Breast epithelium (tissue), 4 donors: Measurements from ENCODE around the gene ARHGEF26. TPM values are rescaled to one million over a fixed set of nuclear protein-coding genes. Genes with fewer than 3 reads are reported as not detected.

Experiments
- DNase-seq, 2 donors: peaks; one replicate each; pipeline ENCODE4 v3.0.0-alpha.2; 2019; ENCODE audit warnings: low spot score in 2 of 2
- H3K27ac ChIP-seq, 2 donors: fragments of 200-600 bp; sonication (generic) in 1 of 2; one replicate each; pipeline ENCODE4 v1.5.1; 2016 to 2019; ENCODE audit warnings: mild to moderate bottlenecking in 1 of 2
- H3K27me3 ChIP-seq, 2 donors: fragments of 200-600 bp; sonication (generic) in 1 of 2; one replicate each; pipeline versions ENCODE4 v1.5.1 to v1.6.0; 2017 to 2019; ENCODE audit warnings: control low read depth in 1 of 2, mild to moderate bottlenecking in 1 of 2
- H3K36me3 ChIP-seq: fragments of 200-600 bp; one replicate; pipeline ENCODE4 v1.5.1; 2019
- H3K4me1 ChIP-seq, 2 donors: fragments of 200-600 bp; sonication (generic); one replicate each; pipeline ENCODE4 v1.5.1; 2016 to 2019; ENCODE audit warnings: control low read depth in 1 of 2
- H3K4me3 ChIP-seq, 3 donors: fragments of 200-600 bp; sonication (generic); 1 replicate in 2 of 3; 2 replicates in 1 of 3; pipeline ENCODE4 v1.5.1; 2016 to 2019; ENCODE audit warnings: mild to moderate bottlenecking in 3 of 3, moderate library complexity in 2 of 3
- H3K9me3 ChIP-seq, 2 donors: fragments of 200-600 bp; sonication (generic) in 1 of 2; one replicate each; pipeline ENCODE4 v1.5.1; 2016 to 2019; ENCODE audit warnings: control low read depth in 1 of 2
- POLR2A ChIP-seq: fragments of 450-650 bp; IDR thresholded peaks from one replicate; pipeline ENCODE4 v1.6.1; 2016; ENCODE audit warnings: antibody characterized with exemption, mild to moderate bottlenecking, moderate library complexity
- POLR2AphosphoS5 ChIP-seq, 3 donors: sonication (generic); formaldehyde crosslinking; IDR thresholded peaks; one replicate each; pipeline ENCODE4 v1.6.1; 2017; ENCODE audit warnings: antibody characterized with exemption in 3 of 3
- intact Hi-C: fragments of 100-400 bp; cut with DNase I; formaldehyde crosslinking; loops from one replicate; pipeline ENCODE4 v1.15.1; 2023; ENCODE audit warnings: low total_unique reads
- total RNA-seq, 3 donors: library from RNA; depleted of rRNA; stranded (reverse); fragments of >200 nt; gene quantifications; one replicate each; pipeline ENCODE4 v1.1.0, GENCODE V29; 2016
- TF ChIP-seq, protein P1 (sequence below), 3 donors: fragments of 450-650 bp; IDR thresholded peaks; one replicate each; pipeline ENCODE4 v1.5.1; 2016 to 2017; ENCODE audit warnings: antibody characterized with exemption in 3 of 3, mild to moderate bottlenecking in 3 of 3, moderate library complexity in 3 of 3

Gene ARHGEF26, protein sequence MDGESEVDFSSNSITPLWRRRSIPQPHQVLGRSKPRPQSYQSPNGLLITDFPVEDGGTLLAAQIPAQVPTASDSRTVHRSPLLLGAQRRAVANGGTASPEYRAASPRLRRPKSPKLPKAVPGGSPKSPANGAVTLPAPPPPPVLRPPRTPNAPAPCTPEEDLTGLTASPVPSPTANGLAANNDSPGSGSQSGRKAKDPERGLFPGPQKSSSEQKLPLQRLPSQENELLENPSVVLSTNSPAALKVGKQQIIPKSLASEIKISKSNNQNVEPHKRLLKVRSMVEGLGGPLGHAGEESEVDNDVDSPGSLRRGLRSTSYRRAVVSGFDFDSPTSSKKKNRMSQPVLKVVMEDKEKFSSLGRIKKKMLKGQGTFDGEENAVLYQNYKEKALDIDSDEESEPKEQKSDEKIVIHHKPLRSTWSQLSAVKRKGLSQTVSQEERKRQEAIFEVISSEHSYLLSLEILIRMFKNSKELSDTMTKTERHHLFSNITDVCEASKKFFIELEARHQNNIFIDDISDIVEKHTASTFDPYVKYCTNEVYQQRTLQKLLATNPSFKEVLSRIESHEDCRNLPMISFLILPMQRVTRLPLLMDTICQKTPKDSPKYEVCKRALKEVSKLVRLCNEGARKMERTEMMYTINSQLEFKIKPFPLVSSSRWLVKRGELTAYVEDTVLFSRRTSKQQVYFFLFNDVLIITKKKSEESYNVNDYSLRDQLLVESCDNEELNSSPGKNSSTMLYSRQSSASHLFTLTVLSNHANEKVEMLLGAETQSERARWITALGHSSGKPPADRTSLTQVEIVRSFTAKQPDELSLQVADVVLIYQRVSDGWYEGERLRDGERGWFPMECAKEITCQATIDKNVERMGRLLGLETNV
- 10 to 100 TPM; 16.7 to 20.2 (median 19.8) TPM for total RNA-seq

DNA sequence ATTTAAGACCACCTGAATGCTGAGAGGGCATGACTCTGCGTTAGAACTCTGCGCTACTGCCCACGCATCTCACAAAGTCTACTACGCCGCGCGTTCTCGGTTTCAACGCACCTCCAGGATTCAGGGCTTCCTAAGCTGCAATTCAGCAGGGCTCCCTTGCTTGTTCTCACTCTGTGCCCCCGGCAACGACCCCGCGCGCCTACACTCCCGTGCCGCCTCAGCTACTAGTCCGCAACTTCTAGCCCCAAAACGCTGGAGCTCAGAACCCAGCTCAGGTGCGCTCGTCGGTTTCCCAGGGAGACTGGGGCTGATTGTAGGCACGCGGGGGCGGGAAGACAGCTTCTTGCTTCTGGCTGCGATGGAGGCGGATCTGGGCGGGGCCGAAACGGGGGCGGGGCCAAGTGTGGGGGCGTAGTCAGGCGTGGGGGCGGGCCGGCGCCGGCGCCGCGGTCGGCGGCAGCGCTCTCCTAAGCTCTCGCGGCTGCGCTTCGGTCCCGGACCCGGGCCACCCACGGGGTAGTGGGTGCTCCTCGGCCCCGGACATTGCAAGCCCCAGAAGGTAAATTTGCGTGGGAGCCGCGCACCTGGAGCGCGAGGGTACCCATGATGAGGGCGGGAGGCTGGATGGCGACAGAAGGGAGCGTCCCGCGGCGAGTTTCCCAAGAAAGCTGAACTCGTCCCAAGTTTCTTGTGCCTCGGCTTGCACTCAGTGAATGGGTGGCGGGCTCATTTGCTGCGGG lies at the start of gene ARHGEF26:
Gene ARHGEF26 (plus strand): TSS at position 430 of the 740 bp plus-strand sequence. CDS start 603 bp downstream, outside the sequence.
- Histone ChIP-seq H3K9me3 (no peaks in the 10 kb centered on the region), H3K27me3 (no peaks in the 10 kb centered on the region), H3K27ac (peak within 1 kb of the TSS; percentile 55 to 69), H3K4me1 (no peaks in the 10 kb centered on the region), H3K4me3 (peak within 1 kb of the TSS; percentile 71 to 81 (median 78)), H3K36me3 (no peaks in the 10 kb centered on the region)
- intact Hi-C loops: no loop called here
- TF ChIP-seq POLR2A (no peak), POLR2AphosphoS5 (IDR thresholded peaks at IDR 0.05) (peak in 1 of 3 donors; percentile 51)
- peak; percentile 74 to 94 for DNase-seq

DNA sequence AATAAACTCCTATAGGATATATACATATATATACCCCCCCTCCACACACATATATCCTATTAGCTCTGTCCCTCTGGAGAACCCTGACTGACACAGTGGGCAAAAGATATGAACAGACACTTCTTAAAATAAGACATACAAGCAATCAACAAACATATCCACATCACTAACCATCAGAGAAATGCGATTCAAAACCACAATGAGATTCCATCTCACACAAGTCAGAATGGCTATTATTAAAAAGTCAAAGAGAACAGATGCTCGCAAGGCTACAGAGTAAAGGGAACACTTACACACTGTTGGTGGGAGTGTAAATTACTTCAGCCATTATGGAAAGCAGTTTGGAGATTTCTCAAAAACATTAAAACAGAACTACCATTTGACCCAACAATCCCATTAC lies 46.2 kb upstream of the ARHGEF26 start:
- H3K4me1 ChIP-seq: no peaks in the 10 kb centered on the region
- H3K27me3 ChIP-seq: no peaks in the 10 kb centered on the region
- TF ChIP-seq POLR2AphosphoS5 (IDR thresholded peaks at IDR 0.05) (no peak), POLR2A (no peak)
- TF ChIP-seq, protein P1, sequence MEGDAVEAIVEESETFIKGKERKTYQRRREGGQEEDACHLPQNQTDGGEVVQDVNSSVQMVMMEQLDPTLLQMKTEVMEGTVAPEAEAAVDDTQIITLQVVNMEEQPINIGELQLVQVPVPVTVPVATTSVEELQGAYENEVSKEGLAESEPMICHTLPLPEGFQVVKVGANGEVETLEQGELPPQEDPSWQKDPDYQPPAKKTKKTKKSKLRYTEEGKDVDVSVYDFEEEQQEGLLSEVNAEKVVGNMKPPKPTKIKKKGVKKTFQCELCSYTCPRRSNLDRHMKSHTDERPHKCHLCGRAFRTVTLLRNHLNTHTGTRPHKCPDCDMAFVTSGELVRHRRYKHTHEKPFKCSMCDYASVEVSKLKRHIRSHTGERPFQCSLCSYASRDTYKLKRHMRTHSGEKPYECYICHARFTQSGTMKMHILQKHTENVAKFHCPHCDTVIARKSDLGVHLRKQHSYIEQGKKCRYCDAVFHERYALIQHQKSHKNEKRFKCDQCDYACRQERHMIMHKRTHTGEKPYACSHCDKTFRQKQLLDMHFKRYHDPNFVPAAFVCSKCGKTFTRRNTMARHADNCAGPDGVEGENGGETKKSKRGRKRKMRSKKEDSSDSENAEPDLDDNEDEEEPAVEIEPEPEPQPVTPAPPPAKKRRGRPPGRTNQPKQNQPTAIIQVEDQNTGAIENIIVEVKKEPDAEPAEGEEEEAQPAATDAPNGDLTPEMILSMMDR (IDR thresholded peaks at IDR 0.05): no peak
- intact Hi-C loops: no loop called here
- H3K36me3 ChIP-seq: no peaks in the 10 kb centered on the region
- no peak for DNase-seq
- no peak overlapping the region for H3K27ac ChIP-seq
- no peak overlapping the region for H3K4me3 ChIP-seq
- H3K9me3 ChIP-seq: peaks cover 0 to 8% of the 10 kb centered on the region in 2 donors

DNA sequence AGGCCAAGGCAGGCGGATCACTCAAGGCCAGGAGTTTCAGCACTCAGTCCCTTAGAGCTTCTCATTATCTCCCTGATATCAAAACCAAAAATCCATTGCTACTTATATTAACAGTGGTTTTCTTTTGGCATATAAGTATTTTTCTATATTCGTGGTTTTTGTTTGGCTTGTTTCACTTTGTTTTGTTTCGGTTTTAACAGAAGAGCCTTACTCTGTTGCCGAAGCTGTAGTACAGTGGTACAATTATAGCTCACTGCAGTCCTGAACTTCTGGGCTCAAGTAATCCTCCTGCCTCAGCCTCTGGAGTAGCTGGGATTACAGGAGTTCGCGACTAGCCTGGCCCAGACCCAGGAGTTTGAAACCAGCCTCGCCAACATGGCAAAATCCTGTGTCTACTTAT lies 42.5 kb upstream of the ARHGEF26 start:
- intact Hi-C loops: no loop called here
- DNase-seq: no peak
- TF ChIP-seq POLR2AphosphoS5 (IDR thresholded peaks at IDR 0.05) (no peak), POLR2A (no peak)
- TF ChIP-seq, protein P1 (IDR thresholded peaks at IDR 0.05): no peak

DNA sequence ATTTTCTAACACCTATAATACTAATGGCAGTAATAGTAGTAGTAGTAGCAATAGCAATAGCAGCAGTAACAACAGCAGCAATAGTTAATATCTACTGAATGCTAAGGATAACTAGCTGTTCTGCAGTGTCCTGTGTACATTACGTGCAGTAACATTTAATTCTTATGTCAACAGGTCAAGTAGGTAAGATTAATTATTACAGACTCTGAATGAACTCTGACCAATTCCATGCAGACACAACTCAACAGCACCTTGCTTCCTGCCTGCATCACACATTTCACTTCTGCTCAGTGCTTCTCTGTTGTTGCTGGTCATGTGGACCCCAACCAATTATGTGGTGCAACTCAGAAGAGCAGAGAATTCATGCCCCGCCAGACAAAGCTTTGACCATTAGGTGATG lies 39.9 kb upstream of the ARHGEF26 start:
- H3K4me1 ChIP-seq: no peaks in the 10 kb centered on the region
- TF ChIP-seq, protein P1 (IDR thresholded peaks at IDR 0.05): no peak
- TF ChIP-seq POLR2AphosphoS5 (IDR thresholded peaks at IDR 0.05): no peak
- no peak for TF ChIP-seq POLR2A
- no peak overlapping the region for H3K27ac ChIP-seq
- no peaks in the 10 kb centered on the region for H3K27me3 ChIP-seq
- intact Hi-C loops: no loop called here
- no peak overlapping the region for H3K4me3 ChIP-seq
- no peaks in the 10 kb centered on the region for H3K36me3 ChIP-seq
- no peaks in the 10 kb centered on the region for H3K9me3 ChIP-seq
- DNase-seq: no peak

More for the DNA sequence above, 42.5 kb upstream of the ARHGEF26 start:
- Histone ChIP-seq H3K9me3 (peaks cover 0 to 5% of the 10 kb centered on the region in 2 donors), H3K4me3 (no peak overlapping the region), H3K27ac (no peak overlapping the region), H3K4me1 (no peaks in the 10 kb centered on the region), H3K27me3 (no peaks in the 10 kb centered on the region), H3K36me3 (no peaks in the 10 kb centered on the region)

DNA sequence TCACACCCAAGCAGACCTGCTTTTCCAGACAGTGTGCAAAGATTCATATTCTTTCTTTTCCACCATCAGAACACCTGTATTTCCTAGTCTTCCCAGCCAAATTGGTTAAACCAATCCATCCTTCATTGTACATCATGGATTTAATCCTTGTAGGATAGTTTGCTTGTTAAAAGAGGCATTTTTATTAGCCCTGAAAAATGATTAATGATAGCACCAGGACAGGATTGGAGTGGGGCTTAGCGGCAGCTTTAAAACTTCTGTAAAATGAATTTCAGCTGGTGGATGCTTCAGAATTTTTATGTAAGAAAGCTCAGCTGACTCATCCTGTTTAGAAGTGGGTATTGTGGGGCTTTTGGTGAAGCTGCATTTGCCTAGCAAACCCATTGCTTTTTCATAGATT lies 36.1 kb upstream of the ARHGEF26 start:
- intact Hi-C loops: no loop called here
- H3K4me1 ChIP-seq: no peaks in the 10 kb centered on the region
- no peaks in the 10 kb centered on the region for H3K36me3 ChIP-seq
- no peak overlapping the region for H3K4me3 ChIP-seq
- no peaks in the 10 kb centered on the region for H3K27me3 ChIP-seq
- no peak overlapping the region for H3K27ac ChIP-seq
- DNase-seq: no peak
- H3K9me3 ChIP-seq: no peaks in the 10 kb centered on the region
- TF ChIP-seq POLR2A: no peak
- TF ChIP-seq, protein P1 (IDR thresholded peaks at IDR 0.05): no peak
- no peak for TF ChIP-seq POLR2AphosphoS5 (IDR thresholded peaks at IDR 0.05)
